MM.1S (cell line): Measurements from ENCODE around the gene TNXB.
A peak's percentile ranks its signal among the peaks of the same experiment; 100 is the strongest.

ENCODE experiments used
- DNase-seq: peaks from one replicate; pipeline ENCODE4 v3.0.0-alpha.2; 2015
- H2AFZ ChIP-seq: fragments of 300-600 bp; sonication (generic); 2 replicates; pipeline ENCODE4 v1.6.0; 2016; ENCODE audit warnings: antibody characterized with exemption, low read length
- H3F3A ChIP-seq: fragments of 300-600 bp; sonication (generic); 2 replicates; pipeline ENCODE4 v1.6.1; 2016; ENCODE audit warnings: mild to moderate bottlenecking, antibody characterized with exemption, low read length, moderate library complexity, mixed read lengths; ENCODE audit not compliant: insufficient read depth
- H3K27ac ChIP-seq: fragments of 300-600 bp; sonication (generic); 2 replicates; pipeline ENCODE4 v1.5.1; 2016; ENCODE audit warnings: mild to moderate bottlenecking, low read length
- H3K27me3 ChIP-seq: fragments of 300-600 bp; sonication (generic); replicated peaks from 2 replicates; pipeline ENCODE4 v1.6.0; 2016; ENCODE audit warnings: low read length; ENCODE audit not compliant: insufficient read depth
- H3K36me3 ChIP-seq: fragments of 300-600 bp; sonication (generic); replicated peaks from 2 replicates; pipeline ENCODE4 v1.6.1; 2016; ENCODE audit warnings: mild to moderate bottlenecking, low read length, mixed read lengths; ENCODE audit not compliant: insufficient read depth
- H3K4me1 ChIP-seq: fragments of 300-600 bp; sonication (generic); 2 replicates; pipeline ENCODE4 v1.6.1; 2016; ENCODE audit warnings: low read length, mixed read lengths
- H3K4me2 ChIP-seq: fragments of 300-600 bp; sonication (generic); 2 replicates; pipeline ENCODE4 v1.6.0; 2016; ENCODE audit warnings: low read depth, low read length
- H3K4me3 ChIP-seq: fragments of 300-600 bp; sonication (generic); 2 replicates; pipeline ENCODE4 v1.5.1; 2016; ENCODE audit warnings: low read length, mixed read lengths
- H3K79me2 ChIP-seq: fragments of 300-600 bp; sonication (generic); 2 replicates; pipeline ENCODE4 v1.6.1; 2016; ENCODE audit warnings: mixed run types, low read length, mixed read lengths
- H3K9ac ChIP-seq: fragments of 300-600 bp; sonication (generic); 2 replicates; pipeline ENCODE4 v1.6.1; 2016; ENCODE audit warnings: low read length, mixed read lengths
- H3K9me2 ChIP-seq: fragments of 300-600 bp; sonication (generic); replicated peaks from 2 replicates; pipeline ENCODE4 v1.6.1; 2016; ENCODE audit warnings: mild to moderate bottlenecking, low read length, mixed read lengths; ENCODE audit not compliant: insufficient read depth
- H3K9me3 ChIP-seq: fragments of 300-600 bp; sonication (generic); replicated peaks from 2 replicates; pipeline ENCODE4 v1.6.1; 2016; ENCODE audit warnings: mild to moderate bottlenecking, low read length, mixed read lengths; ENCODE audit not compliant: insufficient read depth
- H4K20me1 ChIP-seq: fragments of 300-600 bp; sonication (generic); 2 replicates; pipeline ENCODE4 v1.6.1; 2016; ENCODE audit warnings: mild to moderate bottlenecking, low read length, moderate library complexity, mixed read lengths; ENCODE audit not compliant: insufficient read depth
- CTCF ChIP-seq: fragments of 300-600 bp; sonication (generic); IDR thresholded peaks from 2 replicates; pipeline ENCODE4 v1.5.1; 2016; ENCODE audit warnings: antibody characterized with exemption, low read length, mixed read lengths
- EZH2 ChIP-seq: fragments of 300-600 bp; sonication (generic); optimal IDR thresholded peaks from 2 replicates; pipeline ENCODE3; 2017; ENCODE audit warnings: low read depth, mild to moderate bottlenecking, antibody characterized with exemption, low read length, mixed read lengths
- EZH2phosphoT487 ChIP-seq: fragments of 300-600 bp; sonication (generic); IDR thresholded peaks from 2 replicates; pipeline ENCODE4 v1.6.1; 2018; ENCODE audit warnings: antibody characterized with exemption, low read length

TNXB gene

DNA sequence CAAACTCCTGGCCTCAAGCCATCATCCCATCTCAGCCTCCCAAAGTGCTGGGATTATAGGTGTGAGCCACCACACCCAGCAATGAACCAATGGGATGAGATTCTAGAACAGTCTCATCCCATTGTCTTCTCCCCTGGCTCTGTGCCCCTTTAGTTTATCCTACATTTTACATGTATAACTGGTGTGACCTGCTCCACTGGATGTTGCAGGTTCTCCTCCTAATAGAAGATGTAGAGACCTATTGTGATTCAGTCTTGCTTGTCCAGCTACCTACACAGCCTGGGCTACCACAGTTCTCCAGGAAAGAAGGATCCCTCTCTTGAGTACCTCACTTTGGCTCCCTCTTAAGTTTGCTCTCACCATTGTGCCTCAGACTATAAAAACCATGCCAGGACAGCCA, 23.0 kb upstream of the TNXB start:
- H3K36me3 ChIP-seq: no peaks in the 10 kb centered on the region
- TF ChIP-seq CTCF (no peak), EZH2 (no peak), EZH2phosphoT487 (no peak)
- no peak overlapping the region for H3K4me3 ChIP-seq
- H3K4me2 ChIP-seq: no peak overlapping the region
- H3F3A ChIP-seq: no peaks in the 10 kb centered on the region
- no peaks in the 10 kb centered on the region for H3K9me2 ChIP-seq
- no peak for DNase-seq
- H3K9ac ChIP-seq: no peak overlapping the region
- peaks cover 13% of the 10 kb centered on the region for H3K4me1 ChIP-seq
- no peaks in the 10 kb centered on the region for H4K20me1 ChIP-seq
- peaks cover 23% of the 10 kb centered on the region for H3K79me2 ChIP-seq
- no peak overlapping the region for H3K27ac ChIP-seq
- H3K9me3 ChIP-seq: no peaks in the 10 kb centered on the region
- H2AFZ ChIP-seq: no peak overlapping the region
- peaks cover 28% of the 10 kb centered on the region for H3K27me3 ChIP-seq

DNA sequence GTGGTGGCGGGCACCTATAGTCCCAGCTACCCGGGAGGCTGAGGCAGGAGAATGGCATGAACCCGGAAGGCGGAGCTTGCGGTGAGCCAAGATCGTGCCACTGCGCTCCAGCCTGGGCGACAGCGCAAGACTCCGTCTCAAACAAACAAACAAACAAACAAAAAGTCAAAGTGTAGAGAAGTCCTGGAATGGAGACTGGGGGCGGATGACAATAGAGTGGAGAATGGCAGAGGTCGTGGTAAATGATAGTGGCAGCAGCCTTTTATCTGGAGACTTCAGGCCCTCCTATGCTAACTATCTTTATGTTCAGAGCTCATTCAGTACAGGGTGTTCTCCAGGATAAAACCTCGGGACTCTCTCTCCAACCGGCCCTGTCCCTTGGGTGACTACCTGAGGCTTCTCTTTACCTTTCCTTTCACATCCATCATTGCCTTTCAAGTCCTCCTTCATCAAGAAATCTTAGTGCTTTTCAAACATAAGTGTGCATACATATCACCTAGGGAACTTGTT, 22.4 kb upstream of the TNXB start:
- Histone ChIP-seq H3K27ac (no peak overlapping the region), H3K9ac (no peak overlapping the region)

DNA sequence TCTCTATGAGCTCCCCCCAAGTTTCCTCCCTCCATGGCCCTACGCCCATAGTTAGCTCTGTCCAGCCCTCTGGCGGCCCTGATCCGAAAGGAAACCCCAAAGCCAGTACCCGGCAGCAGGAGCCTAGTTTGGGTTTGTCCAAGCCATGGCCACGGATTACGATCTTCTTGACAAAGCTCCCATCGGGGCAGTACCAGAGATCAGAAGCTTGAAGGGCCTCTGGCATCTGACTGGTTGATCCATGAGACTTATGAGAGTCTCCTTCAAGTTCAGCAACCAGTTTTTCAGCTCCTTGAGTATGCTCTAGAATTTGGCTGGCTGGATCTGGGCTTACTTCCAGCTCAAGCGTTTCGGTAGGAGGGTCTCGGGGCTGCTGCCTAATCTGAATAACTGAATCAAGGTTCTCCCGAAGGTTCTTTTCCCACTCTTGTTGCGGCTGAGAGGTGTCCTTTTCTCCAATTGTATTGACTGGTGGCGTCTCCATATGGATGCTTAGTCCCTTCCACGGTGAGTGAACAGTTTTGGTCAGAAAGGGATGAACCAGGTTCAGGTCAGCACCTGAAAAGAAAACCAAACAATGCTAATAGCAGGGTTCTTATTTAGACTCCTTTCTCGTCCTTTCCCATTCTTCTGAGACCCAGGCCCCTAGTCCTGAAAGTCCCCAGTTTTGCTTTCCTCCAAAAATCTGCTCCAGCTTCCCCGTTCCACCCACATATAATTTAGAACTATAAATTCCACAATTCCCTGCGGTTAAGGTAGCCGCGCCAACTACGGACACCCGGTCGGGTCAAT, 20.4 kb upstream of the TNXB start:
- H3K4me1 ChIP-seq: peaks cover 18% of the 10 kb centered on the region
- H3K27me3 ChIP-seq: peaks cover 10% of the 10 kb centered on the region
- H3K9ac ChIP-seq: peak overlapping the region; percentile 70
- H3K9me2 ChIP-seq: no peaks in the 10 kb centered on the region
- H3K4me3 ChIP-seq: peak overlapping the region; percentile 75
- H2AFZ ChIP-seq: peak overlapping the region; percentile 55
- H3K36me3 ChIP-seq: no peaks in the 10 kb centered on the region
- H3K9me3 ChIP-seq: no peaks in the 10 kb centered on the region
- H3F3A ChIP-seq: no peaks in the 10 kb centered on the region
- peaks cover 39% of the 10 kb centered on the region for H3K79me2 ChIP-seq
- H4K20me1 ChIP-seq: no peaks in the 10 kb centered on the region
- H3K27ac ChIP-seq: peak overlapping the region; percentile 69; the same call in 1 of the 2 replicates
- TF ChIP-seq CTCF (no peak), EZH2 (no peak), EZH2phosphoT487 (no peak)
- H3K4me2 ChIP-seq: peak overlapping the region; percentile 94
- no peak for DNase-seq

More for the DNA sequence above, 22.4 kb upstream of the TNXB start:
- no peaks in the 10 kb centered on the region for H3K9me2 ChIP-seq
- H3K79me2 ChIP-seq: peaks cover 30% of the 10 kb centered on the region
- DNase-seq: no peak
- H3K36me3 ChIP-seq: no peaks in the 10 kb centered on the region
- TF ChIP-seq CTCF (no peak), EZH2phosphoT487 (no peak), EZH2 (no peak)
- H3K4me1 ChIP-seq: peaks cover 18% of the 10 kb centered on the region
- H3K4me3 ChIP-seq: no peak overlapping the region
- no peaks in the 10 kb centered on the region for H4K20me1 ChIP-seq
- no peaks in the 10 kb centered on the region for H3F3A ChIP-seq
- peaks cover 28% of the 10 kb centered on the region for H3K27me3 ChIP-seq
- H2AFZ ChIP-seq: no peak overlapping the region
- H3K4me2 ChIP-seq: no peak overlapping the region
- H3K9me3 ChIP-seq: no peaks in the 10 kb centered on the region
